GM12873 (cell line): ENCODE measurements around the gene MIEN1.

Experiments
- TF ChIP-seq, protein P1 (sequence below): IDR thresholded peaks from 2 replicates; pipeline ENCODE4 v1.5.1; 2012; ENCODE audit warnings: low read depth, mild to moderate bottlenecking, moderate library complexity, low read length, control low read depth; ENCODE audit not compliant: insufficient read depth; ENCODE audit errors: missing control alignments

The MIEN1 gene

DNA sequence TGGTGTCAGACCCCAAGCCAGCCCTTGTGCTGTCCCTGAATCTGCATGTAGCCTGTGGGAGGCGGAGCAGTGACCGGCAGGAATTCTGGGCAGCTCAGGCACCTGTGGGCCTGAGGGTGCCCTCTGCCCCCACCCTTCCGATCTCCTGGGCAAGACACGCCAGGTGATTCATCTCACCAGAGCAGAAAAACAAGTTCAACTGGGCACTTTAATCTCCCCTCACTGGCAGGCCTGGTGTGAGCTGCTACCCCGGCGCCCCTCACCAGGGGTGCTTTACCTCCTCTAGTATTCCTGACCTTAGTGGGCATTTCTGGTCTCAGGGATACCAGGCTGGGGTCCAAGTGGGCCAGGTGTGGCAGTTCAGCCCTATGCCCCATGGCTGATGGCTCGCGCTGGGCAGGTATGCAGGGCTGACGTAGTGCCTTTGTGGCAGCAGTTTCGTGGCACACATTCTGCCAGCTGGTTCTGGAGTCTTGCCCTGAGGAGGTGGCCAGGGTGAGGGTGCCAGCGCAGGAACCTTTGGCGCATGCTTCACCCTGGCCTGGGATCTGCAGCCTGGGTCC lies 24.5 kb downstream of the MIEN1 start:
- TF ChIP-seq, protein P1, sequence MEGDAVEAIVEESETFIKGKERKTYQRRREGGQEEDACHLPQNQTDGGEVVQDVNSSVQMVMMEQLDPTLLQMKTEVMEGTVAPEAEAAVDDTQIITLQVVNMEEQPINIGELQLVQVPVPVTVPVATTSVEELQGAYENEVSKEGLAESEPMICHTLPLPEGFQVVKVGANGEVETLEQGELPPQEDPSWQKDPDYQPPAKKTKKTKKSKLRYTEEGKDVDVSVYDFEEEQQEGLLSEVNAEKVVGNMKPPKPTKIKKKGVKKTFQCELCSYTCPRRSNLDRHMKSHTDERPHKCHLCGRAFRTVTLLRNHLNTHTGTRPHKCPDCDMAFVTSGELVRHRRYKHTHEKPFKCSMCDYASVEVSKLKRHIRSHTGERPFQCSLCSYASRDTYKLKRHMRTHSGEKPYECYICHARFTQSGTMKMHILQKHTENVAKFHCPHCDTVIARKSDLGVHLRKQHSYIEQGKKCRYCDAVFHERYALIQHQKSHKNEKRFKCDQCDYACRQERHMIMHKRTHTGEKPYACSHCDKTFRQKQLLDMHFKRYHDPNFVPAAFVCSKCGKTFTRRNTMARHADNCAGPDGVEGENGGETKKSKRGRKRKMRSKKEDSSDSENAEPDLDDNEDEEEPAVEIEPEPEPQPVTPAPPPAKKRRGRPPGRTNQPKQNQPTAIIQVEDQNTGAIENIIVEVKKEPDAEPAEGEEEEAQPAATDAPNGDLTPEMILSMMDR, result no peak

DNA sequence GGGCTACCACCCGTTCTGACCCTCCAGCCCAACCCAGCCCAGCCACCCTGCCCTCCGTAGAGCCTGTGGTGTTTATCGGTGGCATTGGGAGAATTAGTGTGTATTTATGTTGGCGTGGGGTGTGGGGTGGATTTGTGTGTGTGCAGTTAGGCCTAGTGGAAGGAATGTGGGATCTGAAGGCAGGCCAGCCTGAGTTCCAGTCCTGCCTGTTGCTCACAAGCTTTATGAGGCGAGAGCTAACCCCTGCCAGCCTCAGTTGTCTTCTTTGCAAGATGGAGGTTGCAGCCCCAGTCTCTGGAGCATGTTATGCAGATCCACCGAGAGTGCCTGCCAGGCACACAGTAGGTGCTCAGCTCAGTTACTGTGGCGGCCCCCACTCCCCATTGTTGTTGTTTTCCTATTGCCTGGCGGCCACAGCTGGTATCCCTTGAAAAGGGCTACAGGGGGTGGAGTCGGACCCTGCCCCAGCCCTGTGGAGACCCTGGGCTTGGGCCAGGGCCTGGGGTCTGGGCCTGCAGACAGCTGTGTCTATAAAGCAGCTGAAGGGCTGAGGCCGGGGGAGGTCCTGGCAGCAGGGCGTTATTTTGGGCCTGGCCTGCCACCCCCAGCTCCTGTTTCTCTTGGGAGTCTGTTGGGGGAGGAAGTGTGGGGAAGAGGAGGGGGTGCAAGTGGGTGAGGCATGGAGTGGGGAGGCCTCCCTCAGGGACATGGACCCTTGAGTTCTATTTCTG lies 25.3 kb downstream of the MIEN1 start:
- TF ChIP-seq, protein P1, result no peak

DNA sequence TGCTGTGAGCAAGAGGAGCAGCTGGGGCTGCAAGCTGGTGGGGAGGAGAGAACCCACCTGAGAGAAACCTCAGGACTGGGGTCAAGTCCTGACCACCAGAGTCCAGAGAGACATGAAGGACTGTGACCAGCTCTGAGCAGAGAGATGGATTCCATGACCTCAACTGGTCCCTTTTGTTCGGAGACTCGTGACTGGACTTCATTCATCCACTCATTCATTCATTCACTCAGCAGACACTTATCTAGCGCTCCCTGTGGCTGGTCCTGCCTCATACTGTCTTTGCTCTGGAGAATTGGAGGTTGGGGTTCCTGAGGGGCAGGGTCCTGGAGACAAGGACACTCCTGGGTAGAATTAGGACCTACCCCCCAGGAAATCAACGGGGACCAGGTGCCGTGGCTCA lies 26.4 kb downstream of the MIEN1 start:
- TF ChIP-seq, protein P1, result no peak

DNA sequence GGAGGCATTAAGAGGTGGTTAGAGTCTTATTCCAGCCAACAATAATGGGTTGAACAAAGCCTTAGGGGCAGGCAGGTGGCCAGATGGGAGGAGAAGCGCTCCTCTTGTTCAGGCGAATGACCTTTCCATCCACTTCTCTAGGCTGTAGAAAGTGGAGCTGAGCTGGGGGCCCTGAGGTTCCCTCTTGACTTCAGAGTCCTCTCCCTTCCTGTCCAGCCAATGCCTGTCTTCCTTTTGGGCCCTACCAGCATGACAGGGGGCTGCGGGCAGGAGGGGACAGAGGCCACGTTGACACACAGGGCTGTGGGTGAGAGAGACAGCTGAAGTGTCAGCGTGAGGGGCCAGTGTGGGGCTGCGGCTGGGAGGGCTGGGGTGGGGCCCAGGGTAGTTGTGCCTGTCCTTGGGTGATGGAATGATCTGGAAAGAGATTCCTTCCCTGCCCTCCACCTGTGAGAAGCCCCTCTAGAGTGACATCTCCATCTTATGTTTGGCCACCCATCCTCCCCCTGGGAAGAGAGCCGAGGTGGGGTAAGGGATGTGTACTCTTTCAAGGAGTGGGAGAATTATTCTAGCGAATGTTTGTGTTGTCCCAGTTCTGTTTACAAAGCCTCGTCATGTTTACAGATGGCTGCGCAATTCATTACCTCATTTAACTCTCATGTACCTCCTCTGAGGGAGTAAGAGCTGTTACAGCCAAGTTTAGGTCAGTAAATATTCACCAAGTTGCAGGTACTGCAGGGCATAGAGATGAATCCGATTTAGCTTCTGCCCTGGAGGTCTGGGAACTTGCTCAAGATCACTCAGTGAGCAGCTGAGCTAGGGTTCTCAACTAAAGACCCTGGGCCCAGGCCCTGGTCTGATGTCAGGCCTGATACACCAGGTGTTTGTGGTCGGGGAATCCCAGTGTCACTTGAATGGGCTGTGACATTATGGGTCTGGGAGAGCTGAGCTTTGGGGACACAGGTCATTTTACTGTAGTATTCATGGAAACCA lies 27.1 kb downstream of the MIEN1 start:
- TF ChIP-seq, protein P1, result no peak

DNA sequence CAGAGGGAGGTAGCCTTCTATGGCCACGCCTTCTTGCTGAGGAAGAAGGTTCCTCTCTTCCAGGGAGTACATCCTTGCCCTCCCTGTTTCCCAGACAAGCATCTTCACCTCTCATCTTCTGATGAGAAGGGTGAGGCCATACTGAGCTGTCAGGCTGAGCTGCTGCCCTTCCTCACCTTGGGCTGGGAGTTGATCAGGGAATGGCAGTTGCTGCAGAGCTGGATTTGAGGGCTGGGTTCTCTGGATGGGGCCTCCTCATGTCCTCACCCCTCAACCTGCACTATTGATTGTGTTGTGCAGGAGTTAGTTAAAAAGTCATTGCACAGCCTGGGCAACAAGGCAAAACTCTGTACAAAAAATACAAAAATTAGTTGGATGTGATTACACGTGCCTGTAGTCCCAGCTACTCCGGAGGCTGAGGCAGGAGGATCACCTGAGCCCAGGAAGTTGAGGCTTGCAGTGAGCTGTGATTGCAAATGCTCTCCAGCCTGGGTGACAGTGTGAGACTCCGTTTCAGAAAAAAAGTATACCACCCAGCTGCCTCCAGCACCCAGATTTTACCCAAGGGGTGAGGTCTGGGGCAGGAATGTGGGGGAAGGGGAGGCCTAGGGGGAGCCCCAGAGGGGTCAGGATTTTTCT lies 28.4 kb downstream of the MIEN1 start:
- TF ChIP-seq, protein P1, result no peak

DNA sequence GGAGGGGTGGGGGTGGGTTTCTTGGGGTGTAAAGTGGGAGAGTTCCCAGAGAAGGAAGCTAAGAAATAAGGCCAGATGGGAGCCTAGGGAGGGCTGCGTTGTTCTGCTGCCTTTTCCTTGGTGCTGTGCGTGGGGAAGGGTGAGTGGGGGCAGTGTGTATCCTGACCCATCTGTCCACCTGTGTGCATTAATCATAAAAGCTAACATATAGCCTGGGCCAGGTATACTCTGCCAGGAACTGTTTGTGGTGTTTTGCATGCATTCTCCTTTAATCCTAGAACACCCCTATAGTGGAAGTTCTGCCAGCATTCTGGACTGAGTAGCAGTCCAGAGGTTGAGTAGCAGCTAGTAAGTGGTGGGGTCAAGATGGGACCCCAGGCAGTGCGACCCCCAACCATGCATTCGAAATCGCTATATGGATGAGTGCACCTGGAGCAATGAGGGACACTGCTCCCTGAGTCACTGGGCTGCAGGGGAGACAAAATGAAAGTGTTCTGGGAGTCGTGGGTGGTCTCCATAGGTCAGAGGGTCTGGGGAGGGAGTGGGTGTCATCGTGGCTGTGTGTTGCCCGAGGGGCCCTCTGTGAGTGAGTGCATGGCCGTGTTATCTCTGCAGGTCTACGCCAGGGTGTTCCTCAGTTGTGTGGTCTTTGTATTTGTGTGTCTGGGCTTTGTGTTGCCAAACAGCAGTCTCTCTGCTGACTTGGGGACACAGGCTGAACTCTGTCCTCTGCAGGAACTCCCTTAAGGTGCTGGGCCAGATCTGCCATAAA lies 29.1 kb downstream of the MIEN1 start:
- TF ChIP-seq, protein P1, result no peak
